Measurements from ENCODE around the gene GREB1L. TPM values are rescaled to one million over a fixed set of nuclear protein-coding genes. Genes with fewer than 3 reads are reported as not detected.

The GREB1L gene
- total RNA-seq, 1 donor from 2014 or later = 0.70 TPM

- peaks cover 7% of the 10 kb centered on the region for H3K4me1 Mint-ChIP-seq (ENCODE audit: unreplicated experiment)
Measured at GRCh38 chr18:21269349-21269748, 27.3 kb downstream of the GREB1L start.

GRCh38 chr18:21270453-21270852 lies 28.4 kb downstream of the GREB1L start:
- Mint-ChIP-seq H3K27me3 (ENCODE audit: unreplicated experiment) (peaks cover 23% of the 10 kb centered on the region), H3K4me1 (ENCODE audit: unreplicated experiment) (peaks cover 3% of the 10 kb centered on the region), H3K4me3 (ENCODE audit: unreplicated experiment) (no peak overlapping the region), H3K36me3 (ENCODE audit: unreplicated experiment) (no peaks in the 10 kb centered on the region), H3K9me3 (ENCODE audit: unreplicated experiment) (no peaks in the 10 kb centered on the region), H3K27ac (ENCODE audit: unreplicated experiment) (no peak overlapping the region)
- DNase-seq (ENCODE audit: extremely low spot score, unreplicated experiment) = no peak
- no peak for TF ChIP-seq CTCF (IDR thresholded peaks at IDR 0.05)

More at GRCh38 chr18:21269349-21269748, 27.3 kb downstream of the GREB1L start:
- H3K36me3 Mint-ChIP-seq (ENCODE audit: unreplicated experiment) = no peaks in the 10 kb centered on the region
- no peak for TF ChIP-seq CTCF (IDR thresholded peaks at IDR 0.05)
- DNase-seq (ENCODE audit: extremely low spot score, unreplicated experiment) = no peak
- no peak overlapping the region for H3K4me3 Mint-ChIP-seq (ENCODE audit: unreplicated experiment)
- no peaks in the 10 kb centered on the region for H3K9me3 Mint-ChIP-seq (ENCODE audit: unreplicated experiment)
- no peak overlapping the region for H3K27ac Mint-ChIP-seq (ENCODE audit: unreplicated experiment)
- H3K27me3 Mint-ChIP-seq (ENCODE audit: unreplicated experiment) = peaks cover 33% of the 10 kb centered on the region

- Mint-ChIP-seq H3K4me1 (ENCODE audit: unreplicated experiment) (no peaks in the 10 kb centered on the region), H3K4me3 (ENCODE audit: unreplicated experiment) (no peak overlapping the region), H3K36me3 (ENCODE audit: unreplicated experiment) (no peaks in the 10 kb centered on the region), H3K27ac (ENCODE audit: unreplicated experiment) (no peak overlapping the region), H3K9me3 (ENCODE audit: unreplicated experiment) (no peaks in the 10 kb centered on the region), H3K27me3 (ENCODE audit: unreplicated experiment) (peaks cover 15% of the 10 kb centered on the region)
- TF ChIP-seq CTCF (IDR thresholded peaks at IDR 0.05) = no peak
- no peak for DNase-seq (ENCODE audit: extremely low spot score, unreplicated experiment)
Measured at GRCh38 chr18:21272016-21272579, 30.1 kb downstream of the GREB1L start.

- Mint-ChIP-seq H3K36me3 (ENCODE audit: unreplicated experiment) (no peaks in the 10 kb centered on the region), H3K27ac (ENCODE audit: unreplicated experiment) (no peak overlapping the region)
- no peak for TF ChIP-seq CTCF (IDR thresholded peaks at IDR 0.05)
Measured at GRCh38 chr18:21273568-21273967, 31.5 kb downstream of the GREB1L start.

GRCh38 chr18:21275645-21276044 lies 33.6 kb downstream of the GREB1L start:
- Mint-ChIP-seq H3K4me3 (ENCODE audit: unreplicated experiment) (no peak overlapping the region), H3K9me3 (ENCODE audit: unreplicated experiment) (no peaks in the 10 kb centered on the region), H3K4me1 (ENCODE audit: unreplicated experiment) (no peaks in the 10 kb centered on the region), H3K36me3 (ENCODE audit: unreplicated experiment) (no peaks in the 10 kb centered on the region), H3K27me3 (ENCODE audit: unreplicated experiment) (peaks cover 20% of the 10 kb centered on the region), H3K27ac (ENCODE audit: unreplicated experiment) (no peak overlapping the region)
- TF ChIP-seq CTCF (IDR thresholded peaks at IDR 0.05) = no peak
- no peak for DNase-seq (ENCODE audit: extremely low spot score, unreplicated experiment)

More at GRCh38 chr18:21273568-21273967, 31.5 kb downstream of the GREB1L start:
- H3K4me3 Mint-ChIP-seq (ENCODE audit: unreplicated experiment) = no peak overlapping the region
- no peak for DNase-seq (ENCODE audit: extremely low spot score, unreplicated experiment)
- peaks cover 15% of the 10 kb centered on the region for H3K27me3 Mint-ChIP-seq (ENCODE audit: unreplicated experiment)
- H3K4me1 Mint-ChIP-seq (ENCODE audit: unreplicated experiment) = no peaks in the 10 kb centered on the region
- no peaks in the 10 kb centered on the region for H3K9me3 Mint-ChIP-seq (ENCODE audit: unreplicated experiment)

Data from osteocyte (in vitro differentiated cells).